Muscle of leg (tissue), 11 donors: ENCODE data around the gene CHID1. TPM values are rescaled to one million over a fixed set of nuclear protein-coding genes. Genes with fewer than 3 reads are reported as not detected.
A peak's percentile ranks its signal among the peaks of the same experiment; 100 is the strongest.

ENCODE experiments used
- DNase-seq: peaks from one replicate; pipeline ENCODE4 v3.0.0; 2013
- H3K27ac ChIP-seq: one replicate; pipeline ENCODE4 v1.5.1; 2013; ENCODE audit warnings: mild to moderate bottlenecking, low read length, control low read depth
- H3K27me3 ChIP-seq: one replicate; pipeline ENCODE4 v1.6.1; 2013; ENCODE audit warnings: low read length; ENCODE audit not compliant: control insufficient read depth, insufficient read depth
- H3K36me3 ChIP-seq: one replicate; pipeline ENCODE4 v1.6.1; 2013; ENCODE audit warnings: low read length; ENCODE audit not compliant: control insufficient read depth, insufficient read depth
- H3K4me1 ChIP-seq: one replicate; pipeline ENCODE4 v1.6.1; 2013; ENCODE audit warnings: low read length; ENCODE audit not compliant: control insufficient read depth, insufficient read depth
- H3K4me3 ChIP-seq: one replicate; pipeline ENCODE4 v1.5.1; 2013; ENCODE audit warnings: low read length, control low read depth
- H3K9me3 ChIP-seq: replicated peaks from 2 replicates; pipeline ENCODE4 v1.6.1; 2013; ENCODE audit warnings: low read depth, low read length; ENCODE audit not compliant: control insufficient read depth
- WGBS: methylation state at CpG from one replicate; pipeline ENCODE4 v1.1.5; 2013; ENCODE audit warnings: missing lambda C conversion rate; ENCODE audit not compliant: insufficient coverage; 5-methylcytosine and 5-hydroxymethylcytosine counted together
- polyA plus RNA-seq, 8 donors: library from polyadenylated mRNA; unstranded; fragments of 120-200 nt; gene quantifications; one replicate each; pipeline versions ENCODE4 v1.2.1 to v1.2.3, GENCODE V29; 2013; ENCODE audit warnings: inconsistent platforms in 1 of 8, low replicate concordance in 1 of 8; ENCODE audit not compliant: insufficient read length in 8 of 8, insufficient read depth in 1 of 8
- total RNA-seq: library from RNA; stranded (reverse); fragments of 120-200 nt; gene quantifications from one replicate; pipeline ENCODE4 v1.2.4, GENCODE V29; 2013

The CHID1 gene
- total and polyA plus RNA-seq, 9 donors: 30.5 to 77.4 (median 65.4) TPM

DNA sequence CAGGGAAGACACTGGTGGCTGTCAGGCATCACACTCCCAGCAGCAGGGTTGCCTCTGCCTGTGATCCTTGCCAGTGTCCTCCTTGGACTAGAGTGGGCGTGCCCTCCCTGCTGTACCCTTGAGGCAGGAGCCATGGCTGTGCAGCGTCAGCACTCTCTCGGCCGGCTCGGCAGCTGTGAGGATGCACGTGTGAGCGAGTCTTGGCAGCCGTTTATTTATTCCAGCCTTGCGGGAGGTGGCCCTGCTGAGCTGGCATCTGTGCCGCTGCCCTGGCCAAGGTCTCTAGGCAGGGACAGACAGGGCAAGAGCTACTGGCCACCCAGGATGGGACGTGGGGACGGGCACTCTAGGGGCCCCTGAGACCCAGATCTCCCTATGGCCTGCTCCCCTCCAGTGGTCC lies 34.1 kb downstream of the CHID1 start:
- Histone ChIP-seq H3K4me3 (no peak overlapping the region), H3K9me3 (no peaks in the 10 kb centered on the region), H3K27ac (no peak overlapping the region), H3K36me3 (peaks cover 39% of the 10 kb centered on the region), H3K4me1 (peaks cover 40% of the 10 kb centered on the region), H3K27me3 (no peaks in the 10 kb centered on the region)
- 54% methylated on average over 10 of the region's 12 CpGs for WGBS
- DNase-seq: peak; percentile 81

DNA sequence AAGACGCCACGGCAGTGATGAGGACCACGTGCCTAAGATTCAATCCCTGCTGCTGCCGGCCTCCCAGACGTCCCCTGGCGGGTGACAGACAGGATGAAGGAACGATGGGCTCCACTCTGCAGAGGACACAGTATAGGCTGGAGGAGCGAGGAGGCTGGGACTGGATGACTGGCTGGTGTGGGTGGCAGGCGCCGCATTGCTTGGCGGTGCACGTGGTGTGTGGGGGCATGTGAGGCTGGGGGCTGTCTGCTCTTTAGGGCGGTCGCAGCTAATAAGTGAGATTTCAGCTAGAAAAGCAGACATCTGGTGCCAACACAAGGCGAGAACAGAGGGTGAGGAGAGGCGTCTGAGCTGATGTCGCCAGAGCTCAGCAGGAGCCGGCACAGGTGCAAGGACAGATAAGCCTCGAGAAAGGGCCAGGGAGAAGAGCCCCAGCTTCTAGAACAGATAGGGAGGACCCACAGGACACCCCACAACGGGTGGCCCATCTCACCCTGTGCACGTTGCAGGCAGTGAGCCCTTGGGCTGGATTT lies 34.8 kb downstream of the CHID1 start:
- Histone ChIP-seq H3K27me3 (no peaks in the 10 kb centered on the region), H3K27ac (no peak overlapping the region), H3K4me3 (no peak overlapping the region), H3K9me3 (no peaks in the 10 kb centered on the region), H3K4me1 (peaks cover 40% of the 10 kb centered on the region), H3K36me3 (peaks cover 38% of the 10 kb centered on the region)
- no peak for DNase-seq
- 88% methylated on average over 21 of the region's 21 CpGs for WGBS

- Histone ChIP-seq H3K27ac (no peak overlapping the region), H3K4me1 (peaks cover 40% of the 10 kb centered on the region), H3K4me3 (no peak overlapping the region), H3K36me3 (peaks cover 35% of the 10 kb centered on the region), H3K27me3 (no peaks in the 10 kb centered on the region), H3K9me3 (no peaks in the 10 kb centered on the region)
- no peak for DNase-seq
- 90% methylated on average over 15 of the region's 16 CpGs for WGBS
These were observed 35.4 kb downstream of the CHID1 start for GRCh38 chr11:875203-875602.

DNA sequence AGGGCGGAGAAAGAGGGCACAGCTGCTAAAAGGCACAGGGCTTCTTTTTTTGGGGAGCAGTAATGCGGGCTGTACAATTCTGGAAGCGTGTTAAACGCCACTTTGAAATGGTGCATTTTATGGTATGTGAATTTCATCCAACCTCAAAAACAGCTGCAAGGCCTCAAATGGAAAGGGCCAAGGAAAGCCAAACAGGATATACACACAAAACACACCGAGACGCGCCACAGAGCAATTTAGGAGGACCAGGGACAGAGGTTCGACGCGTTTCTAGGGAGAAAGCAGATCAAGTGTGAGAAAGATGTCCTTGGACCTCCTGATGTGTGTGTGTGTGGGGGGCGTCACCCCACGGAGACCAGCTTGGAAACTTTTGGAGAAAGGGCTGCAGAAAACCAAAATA lies 36.9 kb downstream of the CHID1 start:
- H3K27me3 ChIP-seq: no peaks in the 10 kb centered on the region
- peaks cover 36% of the 10 kb centered on the region for H3K36me3 ChIP-seq
- H3K4me1 ChIP-seq: peaks cover 40% of the 10 kb centered on the region
- no peaks in the 10 kb centered on the region for H3K9me3 ChIP-seq
- peak overlapping the region; percentile 59 for H3K27ac ChIP-seq
- WGBS: 32% methylated on average over 3 of the region's 12 CpGs
- peak; percentile 76 for DNase-seq
- no peak overlapping the region for H3K4me3 ChIP-seq

GRCh38 chr11:872799-873198 lies 37.8 kb downstream of the CHID1 start:
- H3K4me3 ChIP-seq: no peak overlapping the region
- H3K27ac ChIP-seq: peak overlapping the region; percentile 55
- peaks cover 40% of the 10 kb centered on the region for H3K4me1 ChIP-seq
- no peaks in the 10 kb centered on the region for H3K9me3 ChIP-seq
- no peaks in the 10 kb centered on the region for H3K27me3 ChIP-seq
- 87% methylated on average over 6 of the region's 9 CpGs for WGBS
- no peak for DNase-seq
- peaks cover 42% of the 10 kb centered on the region for H3K36me3 ChIP-seq

DNA sequence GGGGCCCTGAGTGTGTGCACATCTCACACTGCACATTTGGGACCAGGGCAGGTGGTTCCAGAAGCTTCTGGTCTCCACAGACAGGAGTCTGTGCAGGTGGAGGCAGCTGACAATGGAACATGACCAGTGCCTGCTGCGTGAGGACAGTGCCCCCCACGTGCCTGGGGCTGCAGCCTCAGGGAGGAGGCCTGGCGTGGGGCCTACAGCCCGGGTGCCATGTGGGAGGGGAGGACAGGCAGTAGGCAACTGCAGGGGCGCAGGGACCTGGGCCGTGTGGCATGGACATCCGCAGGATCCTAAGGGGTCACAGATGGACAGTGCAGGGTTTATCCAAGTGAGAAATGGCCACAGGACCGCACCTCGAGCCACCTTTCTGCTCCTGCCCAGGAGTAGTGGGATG lies 39.1 kb downstream of the CHID1 start:
- WGBS: 75% methylated on average over 9 of the region's 9 CpGs
- H3K27ac ChIP-seq: no peak overlapping the region
- peaks cover 30% of the 10 kb centered on the region for H3K4me1 ChIP-seq
- no peak for DNase-seq
- H3K4me3 ChIP-seq: no peak overlapping the region
- H3K27me3 ChIP-seq: no peaks in the 10 kb centered on the region
- H3K36me3 ChIP-seq: peaks cover 44% of the 10 kb centered on the region
- no peaks in the 10 kb centered on the region for H3K9me3 ChIP-seq

- Histone ChIP-seq H3K27me3 (no peaks in the 10 kb centered on the region), H3K36me3 (peaks cover 51% of the 10 kb centered on the region), H3K4me3 (no peak overlapping the region), H3K27ac (no peak overlapping the region), H3K4me1 (peaks cover 23% of the 10 kb centered on the region), H3K9me3 (no peaks in the 10 kb centered on the region)
- 94% methylated on average over 6 of the region's 8 CpGs for WGBS
- no peak for DNase-seq
These were observed 40.2 kb downstream of the CHID1 start for GRCh38 chr11:870418-870817.

GRCh38 chr11:870127-870413 lies 40.5 kb downstream of the CHID1 start:
- H3K27me3 ChIP-seq: no peaks in the 10 kb centered on the region

DNA sequence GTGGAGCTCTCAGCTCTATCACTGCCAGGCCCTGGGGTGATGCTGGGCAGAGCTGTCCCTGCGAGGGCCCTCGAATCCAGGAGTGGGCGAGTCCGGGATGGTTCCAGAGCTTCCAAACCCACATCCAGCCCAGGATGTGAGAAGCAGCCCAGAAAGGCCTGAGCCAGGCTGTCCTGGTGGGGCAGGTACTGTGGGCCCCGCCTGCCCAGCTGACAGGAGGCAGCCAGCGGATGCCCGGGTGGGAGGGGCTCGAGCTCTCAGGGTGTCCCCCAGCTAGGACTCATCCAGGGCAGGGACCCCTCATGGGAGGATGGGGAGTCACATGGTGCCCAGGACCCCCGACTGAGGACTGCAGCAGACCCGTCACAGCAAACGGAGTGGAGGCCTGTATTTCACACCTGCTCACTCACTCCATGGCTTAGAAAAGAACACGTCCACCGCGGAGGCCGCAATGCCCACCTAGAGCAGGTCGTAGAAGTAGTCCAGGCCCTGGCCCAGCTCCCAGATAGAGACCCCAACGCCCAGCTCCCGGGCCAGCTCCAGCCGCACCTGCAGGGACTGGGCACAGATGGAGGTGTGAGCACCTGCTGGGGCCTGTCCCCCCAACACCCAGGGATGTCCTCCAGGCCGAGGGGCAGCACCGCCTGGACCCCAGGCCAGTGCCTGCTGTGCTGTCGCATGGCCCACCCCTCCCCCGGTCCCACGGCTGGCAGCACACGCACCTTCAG lies 41.0 kb downstream of the CHID1 start:
- H3K27me3 ChIP-seq: no peaks in the 10 kb centered on the region
- no peaks in the 10 kb centered on the region for H3K9me3 ChIP-seq
- peaks cover 17% of the 10 kb centered on the region for H3K4me1 ChIP-seq
- no peak overlapping the region for H3K4me3 ChIP-seq
- 81% methylated on average over 22 of the region's 25 CpGs for WGBS
- peaks cover 48% of the 10 kb centered on the region for H3K36me3 ChIP-seq
- no peak overlapping the region for H3K27ac ChIP-seq
- DNase-seq: no peak

More at GRCh38 chr11:870127-870413, 40.5 kb downstream of the CHID1 start:
- Histone ChIP-seq H3K4me3 (no peak overlapping the region), H3K36me3 (peaks cover 53% of the 10 kb centered on the region), H3K9me3 (no peaks in the 10 kb centered on the region), H3K4me1 (peaks cover 22% of the 10 kb centered on the region), H3K27ac (no peak overlapping the region)
- 34% methylated on average over 8 of the region's 8 CpGs for WGBS
- DNase-seq: no peak

- Histone ChIP-seq H3K4me3 (no peak overlapping the region), H3K9me3 (no peaks in the 10 kb centered on the region), H3K27ac (no peak overlapping the region), H3K4me1 (peaks cover 11% of the 10 kb centered on the region), H3K27me3 (no peaks in the 10 kb centered on the region), H3K36me3 (peaks cover 46% of the 10 kb centered on the region)
- WGBS: 71% methylated on average over 8 of the region's 12 CpGs
- DNase-seq: no peak
These were observed 41.8 kb downstream of the CHID1 start for GRCh38 chr11:868802-869201.
